ENCODE data around the gene LPAR5. TPM values are rescaled to one million over a fixed set of nuclear protein-coding genes. Genes with fewer than 3 reads are reported as not detected.

The LPAR5 gene
- total RNA-seq, 2 experiments from 2014 or later = 14.4 to 25.3 TPM

- Histone ChIP-seq H3K9me3 (ENCODE audit: low read length) (no peaks in the 10 kb centered on the region), H2AFZ (ENCODE audit: low read length) (no peak overlapping the region), H3K9me2 (ENCODE audit: insufficient read depth, low read length) (no peaks in the 10 kb centered on the region), H3K36me3 (ENCODE audit: insufficient read depth, low read length) (peaks cover 78% of the 10 kb centered on the region), H3K4me2 (ENCODE audit: low read length) (no peak overlapping the region), H3K79me2 (ENCODE audit: insufficient read depth, low read depth, low read length) (peaks cover 32% of the 10 kb centered on the region), H3K27ac (ENCODE audit: low read depth, low read length, poor library complexity, severe bottlenecking) (no peak overlapping the region), H4K20me1 (ENCODE audit: insufficient read depth, low read length) (peaks cover 12% of the 10 kb centered on the region), H3K4me1 (ENCODE audit: insufficient read depth, low read length, poor library complexity, severe bottlenecking) (peaks cover 21% of the 10 kb centered on the region), H3K4me3 (ENCODE audit: low read depth, low read length, poor library complexity, severe bottlenecking) (no peak overlapping the region)
- BruUV-seq (replicated peaks) = no TSS peak
- CTCF ChIA-PET (ENCODE audit: unreplicated experiment) = no interaction called here
- POLR2A ChIA-PET = interaction anchor here (0.7 to 1.2 kb wide), 3 partner anchors 27 to 1108 kb away, joined by 6 to 8 read pairs (median 6); no protein-coding TSS in a partner anchor
- no peak for DNase-seq (ENCODE audit: low spot score)
- TF ChIP-seq EZH2phosphoT487 (IDR thresholded peaks at IDR 0.05; ENCODE audit: borderline replicate concordance, low read depth, low read length) (no peak), CTCF (conservative IDR thresholded peaks at IDR 0.05; ENCODE audit: low read length) (no peak)
- intact Hi-C loops (cut with micrococcal nuclease; ENCODE audit: unreplicated experiment) = loop anchor here (2.0 to 5.0 kb wide), 2 partner anchors 37 to 118 kb away; partner anchors contain the start of genes CHD4 and ZNF384
Measured at GRCh38 chr12:6569786-6570185, 66.0 kb downstream of the LPAR5 start.

GRCh38 chr12:6569312-6569711 is 66.4 kb downstream of the LPAR5 start:
- Histone ChIP-seq H3K36me3 (ENCODE audit: insufficient read depth, low read length) (peaks cover 78% of the 10 kb centered on the region), H3K27ac (ENCODE audit: low read depth, low read length, poor library complexity, severe bottlenecking) (no peak overlapping the region), H3K4me1 (ENCODE audit: insufficient read depth, low read length, poor library complexity, severe bottlenecking) (peaks cover 21% of the 10 kb centered on the region), H2AFZ (ENCODE audit: low read length) (no peak overlapping the region), H3K9me3 (ENCODE audit: low read length) (no peaks in the 10 kb centered on the region), H3K4me3 (ENCODE audit: low read depth, low read length, poor library complexity, severe bottlenecking) (no peak overlapping the region), H3K4me2 (ENCODE audit: low read length) (no peak overlapping the region), H3K79me2 (ENCODE audit: insufficient read depth, low read depth, low read length) (peaks cover 36% of the 10 kb centered on the region), H4K20me1 (ENCODE audit: insufficient read depth, low read length) (peaks cover 12% of the 10 kb centered on the region), H3K9me2 (ENCODE audit: insufficient read depth, low read length) (no peaks in the 10 kb centered on the region)
- DNase-seq (ENCODE audit: low spot score) = no peak
- TF ChIP-seq CTCF (conservative IDR thresholded peaks at IDR 0.05; ENCODE audit: low read length) = no peak
- ChIA-PET CTCF (ENCODE audit: unreplicated experiment) (no interaction called here), POLR2A (no interaction called here)
- no TSS peak for BruUV-seq (replicated peaks)
- intact Hi-C loops (cut with micrococcal nuclease; ENCODE audit: unreplicated experiment) = loop anchor here (5.0 kb wide), 1 partner anchor 118 kb away; the partner anchor contains the start of gene ZNF384

Small RNAs within 50 kb of the gene (small RNA-seq; reads per million reads assigned to genes)
- 20.1 reads per million, percentile 97 among the genes with 10 or more reads in this experiment for gene SCARNA11

Other genes starting within 250 kb of the LPAR5 start
- 18.0 and 19.8 TPM in 2 replicates for gene CD27, start 191.0 kb downstream of the LPAR5 start, total RNA-seq (2014; rRNA removed; shearing (Covaris generic))
- 39.9 and 48.3 TPM in 2 replicates for gene CD27, start 191.0 kb downstream of the LPAR5 start, total RNA-seq (2022)
- gene TAPBPL, start 183.9 kb downstream of the LPAR5 start, total RNA-seq (2014; rRNA removed; shearing (Covaris generic)) = 18.4 and 23.7 TPM in 2 replicates
- 22.2 and 25.5 TPM in 2 replicates for gene TAPBPL, start 183.9 kb downstream of the LPAR5 start, total RNA-seq (2022)
- 82.7 and 86.0 TPM in 2 replicates for gene VAMP1, start 165.3 kb downstream of the LPAR5 start, total RNA-seq (2014; rRNA removed; shearing (Covaris generic))
- gene VAMP1, start 165.3 kb downstream of the LPAR5 start, total RNA-seq (2022) = 46.9 and 51.6 TPM in 2 replicates
- 152 and 164 TPM in 2 replicates for gene MRPL51, start 142.7 kb downstream of the LPAR5 start, total RNA-seq (2014; rRNA removed; shearing (Covaris generic))
- 280 and 338 TPM in 2 replicates for gene MRPL51, start 142.7 kb downstream of the LPAR5 start, total RNA-seq (2022)
- 157 and 195 TPM in 2 replicates for gene NCAPD2, start 141.9 kb downstream of the LPAR5 start, total RNA-seq (2014; rRNA removed; shearing (Covaris generic))
- 225 and 267 TPM in 2 replicates for gene NCAPD2, start 141.9 kb downstream of the LPAR5 start, total RNA-seq (2022)
- gene GAPDH, start 101.4 kb downstream of the LPAR5 start, total RNA-seq (2014; rRNA removed; shearing (Covaris generic)) = 3,369 and 3,801 TPM in 2 replicates
- gene GAPDH, start 101.4 kb downstream of the LPAR5 start, total RNA-seq (2022) = 3,794 and 4,502 TPM in 2 replicates
- 16.9 and 25.4 TPM in 2 replicates for gene IFFO1, start 79.9 kb downstream of the LPAR5 start, total RNA-seq (2014; rRNA removed; shearing (Covaris generic))
- gene IFFO1, start 79.9 kb downstream of the LPAR5 start, total RNA-seq (2022) = 30.5 and 32.3 TPM in 2 replicates
- 87.9 and 116 TPM in 2 replicates for gene NOP2, start 67.7 kb downstream of the LPAR5 start, total RNA-seq (2014; rRNA removed; shearing (Covaris generic))
- 86.5 and 100 TPM in 2 replicates for gene NOP2, start 67.7 kb downstream of the LPAR5 start, total RNA-seq (2022)
- gene CHD4, start 28.6 kb downstream of the LPAR5 start, total RNA-seq (2014; rRNA removed; shearing (Covaris generic)) = 287 and 319 TPM in 2 replicates
- 247 and 267 TPM in 2 replicates for gene CHD4, start 28.6 kb downstream of the LPAR5 start, total RNA-seq (2022)
- 3.6 and 4.4 TPM in 2 replicates for gene ACRBP, start 11.5 kb upstream of the LPAR5 start, total RNA-seq (2014; rRNA removed; shearing (Covaris generic))
- gene ACRBP, start 11.5 kb upstream of the LPAR5 start, total RNA-seq (2022) = 9.3 and 9.4 TPM in 2 replicates
- gene ING4, start 27.2 kb upstream of the LPAR5 start, total RNA-seq (2014; rRNA removed; shearing (Covaris generic)) = 27.1 and 38.1 TPM in 2 replicates
- gene ING4, start 27.2 kb upstream of the LPAR5 start, total RNA-seq (2022) = 30.8 and 37.0 TPM in 2 replicates
- gene ZNF384, start 53.4 kb upstream of the LPAR5 start, total RNA-seq (2014; rRNA removed; shearing (Covaris generic)) = 48.2 and 48.6 TPM in 2 replicates
- gene ZNF384, start 53.4 kb upstream of the LPAR5 start, total RNA-seq (2022) = 95.5 and 109 TPM in 2 replicates
- gene PIANP, start 64.9 kb upstream of the LPAR5 start, total RNA-seq (2014; rRNA removed; shearing (Covaris generic)) = 0.98 and 1.2 TPM in 2 replicates
- 15.2 and 15.4 TPM in 2 replicates for gene PIANP, start 64.9 kb upstream of the LPAR5 start, total RNA-seq (2022)
- 64.8 and 71.2 TPM in 2 replicates for gene COPS7A, start 88.1 kb upstream of the LPAR5 start, total RNA-seq (2014; rRNA removed; shearing (Covaris generic))
- 51.1 and 53.8 TPM in 2 replicates for gene COPS7A, start 88.1 kb upstream of the LPAR5 start, total RNA-seq (2022)
- 87.3 and 96.2 TPM in 2 replicates for gene MLF2, start 117.2 kb upstream of the LPAR5 start, total RNA-seq (2014; rRNA removed; shearing (Covaris generic))
- gene MLF2, start 117.2 kb upstream of the LPAR5 start, total RNA-seq (2022) = 79.7 and 81.3 TPM in 2 replicates
- 6.3 and 7.8 TPM in 2 replicates for gene PTMS, start 130.4 kb upstream of the LPAR5 start, total RNA-seq (2014; rRNA removed; shearing (Covaris generic))
- gene PTMS, start 130.4 kb upstream of the LPAR5 start, total RNA-seq (2022) = 9.8 and 11.8 TPM in 2 replicates
- gene LAG3, start 136.6 kb upstream of the LPAR5 start, total RNA-seq (2014; rRNA removed; shearing (Covaris generic)) = 0.19 and 0.62 TPM in 2 replicates
- 0.26 TPM in 1 of 2 replicates, not detected in the other for gene LAG3, start 136.6 kb upstream of the LPAR5 start, total RNA-seq (2022)
- not detected in 2 replicates for gene CD4, start 153.6 kb upstream of the LPAR5 start, total RNA-seq (2014; rRNA removed; shearing (Covaris generic))
- not detected in 2 replicates for gene CD4, start 153.6 kb upstream of the LPAR5 start, total RNA-seq (2022)
- not detected in 2 replicates for gene GPR162, start 185.9 kb upstream of the LPAR5 start, total RNA-seq (2014; rRNA removed; shearing (Covaris generic))
- gene GPR162, start 185.9 kb upstream of the LPAR5 start, total RNA-seq (2022) = not detected in 2 replicates
- 0.54 and 1.0 TPM in 2 replicates for gene P3H3, start 192.4 kb upstream of the LPAR5 start, total RNA-seq (2014; rRNA removed; shearing (Covaris generic))
- 0.50 and 0.93 TPM in 2 replicates for gene P3H3, start 192.4 kb upstream of the LPAR5 start, total RNA-seq (2022)
- 3.6 and 5.0 TPM in 2 replicates for gene GNB3, start 205.0 kb upstream of the LPAR5 start, total RNA-seq (2014; rRNA removed; shearing (Covaris generic))
- 20.4 and 23.7 TPM in 2 replicates for gene GNB3, start 205.0 kb upstream of the LPAR5 start, total RNA-seq (2022)
- gene CDCA3, start 215.3 kb upstream of the LPAR5 start, total RNA-seq (2014; rRNA removed; shearing (Covaris generic)) = 160 and 222 TPM in 2 replicates
- 151 and 161 TPM in 2 replicates for gene CDCA3, start 215.3 kb upstream of the LPAR5 start, total RNA-seq (2022)
- gene USP5, start 216.2 kb upstream of the LPAR5 start, total RNA-seq (2014; rRNA removed; shearing (Covaris generic)) = 65.9 and 70.4 TPM in 2 replicates
- gene USP5, start 216.2 kb upstream of the LPAR5 start, total RNA-seq (2022) = 112 and 129 TPM in 2 replicates
- 596 and 608 TPM in 2 replicates for gene TPI1, start 231.6 kb upstream of the LPAR5 start, total RNA-seq (2014; rRNA removed; shearing (Covaris generic))
- 519 and 801 TPM in 2 replicates for gene TPI1, start 231.6 kb upstream of the LPAR5 start, total RNA-seq (2022)
- 7.8 and 8.3 TPM in 2 replicates for gene SPSB2, start 237.3 kb upstream of the LPAR5 start, total RNA-seq (2014; rRNA removed; shearing (Covaris generic))
- 8.5 and 10.8 TPM in 2 replicates for gene SPSB2, start 237.3 kb upstream of the LPAR5 start, total RNA-seq (2022)